Fibroblast of villous mesenchyme (primary cell): ENCODE data around the gene EFCAB12. TPM values are rescaled to one million over a fixed set of nuclear protein-coding genes. Genes with fewer than 3 reads are reported as not detected.
A peak's percentile ranks its signal among the peaks of the same experiment; 100 is the strongest.

Experiments
- DNase-seq: peaks from one replicate; pipeline ENCODE4 v3.0.0-alpha.2; 2010; ENCODE audit warnings: low read depth
- H3K4me3 ChIP-seq: 2 replicates; pipeline ENCODE4 v1.5.1; 2011; ENCODE audit warnings: low read depth, mild to moderate bottlenecking, low read length
- total RNA-seq: library from RNA; depleted of rRNA; stranded (reverse); fragments of >200 nt; gene quantifications from 2 replicates; pipeline ENCODE4 v1.2.3, GENCODE V29; 2012
- TF ChIP-seq, protein P1 (sequence below): IDR thresholded peaks from 2 replicates; pipeline ENCODE4 v1.5.1; 2012; ENCODE audit warnings: low read depth, mild to moderate bottlenecking, low read length; ENCODE audit not compliant: insufficient read depth

The EFCAB12 gene
- total RNA-seq, 1 donor = not detected

- peak; percentile 83 for DNase-seq
- H3K4me3 ChIP-seq = no peak overlapping the region
- TF ChIP-seq, protein P1, sequence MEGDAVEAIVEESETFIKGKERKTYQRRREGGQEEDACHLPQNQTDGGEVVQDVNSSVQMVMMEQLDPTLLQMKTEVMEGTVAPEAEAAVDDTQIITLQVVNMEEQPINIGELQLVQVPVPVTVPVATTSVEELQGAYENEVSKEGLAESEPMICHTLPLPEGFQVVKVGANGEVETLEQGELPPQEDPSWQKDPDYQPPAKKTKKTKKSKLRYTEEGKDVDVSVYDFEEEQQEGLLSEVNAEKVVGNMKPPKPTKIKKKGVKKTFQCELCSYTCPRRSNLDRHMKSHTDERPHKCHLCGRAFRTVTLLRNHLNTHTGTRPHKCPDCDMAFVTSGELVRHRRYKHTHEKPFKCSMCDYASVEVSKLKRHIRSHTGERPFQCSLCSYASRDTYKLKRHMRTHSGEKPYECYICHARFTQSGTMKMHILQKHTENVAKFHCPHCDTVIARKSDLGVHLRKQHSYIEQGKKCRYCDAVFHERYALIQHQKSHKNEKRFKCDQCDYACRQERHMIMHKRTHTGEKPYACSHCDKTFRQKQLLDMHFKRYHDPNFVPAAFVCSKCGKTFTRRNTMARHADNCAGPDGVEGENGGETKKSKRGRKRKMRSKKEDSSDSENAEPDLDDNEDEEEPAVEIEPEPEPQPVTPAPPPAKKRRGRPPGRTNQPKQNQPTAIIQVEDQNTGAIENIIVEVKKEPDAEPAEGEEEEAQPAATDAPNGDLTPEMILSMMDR = no peak
These were observed 33.2 kb upstream of the EFCAB12 start for GRCh38 chr3:129461461-129462146.

DNA sequence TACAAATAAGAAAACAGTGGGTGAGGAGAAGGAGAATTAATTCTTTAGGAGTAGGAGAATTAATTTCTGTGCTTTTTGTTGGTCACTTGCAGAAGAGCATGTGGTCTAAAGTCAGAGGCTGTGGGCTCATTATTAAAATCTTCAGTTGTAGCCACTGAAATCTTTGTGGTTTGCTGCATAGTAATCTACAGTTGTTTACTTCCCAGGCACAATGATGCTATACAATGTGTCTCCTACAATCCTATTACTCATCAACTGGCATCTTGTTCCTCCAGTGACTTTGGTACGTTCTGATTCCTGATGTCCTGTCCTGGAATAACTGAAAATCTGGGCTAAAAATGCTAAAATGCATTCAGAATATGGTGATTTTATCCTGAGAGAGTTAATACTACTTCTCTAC lies 32.6 kb upstream of the EFCAB12 start:
- peak; percentile 80 for DNase-seq
- TF ChIP-seq, protein P1 = no peak
- no peak overlapping the region for H3K4me3 ChIP-seq

- DNase-seq = no peak
- TF ChIP-seq, protein P1 = no peak
- H3K4me3 ChIP-seq = no peak overlapping the region
These were observed 32.1 kb upstream of the EFCAB12 start for GRCh38 chr3:129460572-129460971.

GRCh38 chr3:129460155-129460554 lies 31.7 kb upstream of the EFCAB12 start:
- TF ChIP-seq, protein P1 = no peak

GRCh38 chr3:129453732-129454131 lies 25.3 kb upstream of the EFCAB12 start:
- no peak overlapping the region for H3K4me3 ChIP-seq
- DNase-seq = no peak
- TF ChIP-seq, protein P1 = no peak

More at GRCh38 chr3:129460155-129460554, 31.7 kb upstream of the EFCAB12 start:
- no peak overlapping the region for H3K4me3 ChIP-seq
- DNase-seq = no peak

- H3K4me3 ChIP-seq = no peak overlapping the region
- TF ChIP-seq, protein P1 = no peak
- no peak for DNase-seq
These were observed 21.1 kb upstream of the EFCAB12 start for GRCh38 chr3:129449279-129450115.
